22Rv1 (cell line): ENCODE measurements around the gene RAI1.
A peak's percentile ranks its signal among the peaks of the same experiment; 100 is the strongest.

ENCODE experiments used
- H3K27ac ChIP-seq: fragments of 450-650 bp; 2 replicates; pipeline ENCODE4 v1.5.1; 2017
- CTCF ChIP-seq: fragments of 450-650 bp; IDR thresholded peaks from 2 replicates; pipeline ENCODE4 v1.5.1; 2017; ENCODE audit warnings: mild to moderate bottlenecking
- ZFX ChIP-seq: fragments of 450-650 bp; IDR thresholded peaks from 2 replicates; pipeline ENCODE4 v1.6.1; 2017; ENCODE audit warnings: antibody characterized with exemption, borderline replicate concordance

RAI1 gene

DNA sequence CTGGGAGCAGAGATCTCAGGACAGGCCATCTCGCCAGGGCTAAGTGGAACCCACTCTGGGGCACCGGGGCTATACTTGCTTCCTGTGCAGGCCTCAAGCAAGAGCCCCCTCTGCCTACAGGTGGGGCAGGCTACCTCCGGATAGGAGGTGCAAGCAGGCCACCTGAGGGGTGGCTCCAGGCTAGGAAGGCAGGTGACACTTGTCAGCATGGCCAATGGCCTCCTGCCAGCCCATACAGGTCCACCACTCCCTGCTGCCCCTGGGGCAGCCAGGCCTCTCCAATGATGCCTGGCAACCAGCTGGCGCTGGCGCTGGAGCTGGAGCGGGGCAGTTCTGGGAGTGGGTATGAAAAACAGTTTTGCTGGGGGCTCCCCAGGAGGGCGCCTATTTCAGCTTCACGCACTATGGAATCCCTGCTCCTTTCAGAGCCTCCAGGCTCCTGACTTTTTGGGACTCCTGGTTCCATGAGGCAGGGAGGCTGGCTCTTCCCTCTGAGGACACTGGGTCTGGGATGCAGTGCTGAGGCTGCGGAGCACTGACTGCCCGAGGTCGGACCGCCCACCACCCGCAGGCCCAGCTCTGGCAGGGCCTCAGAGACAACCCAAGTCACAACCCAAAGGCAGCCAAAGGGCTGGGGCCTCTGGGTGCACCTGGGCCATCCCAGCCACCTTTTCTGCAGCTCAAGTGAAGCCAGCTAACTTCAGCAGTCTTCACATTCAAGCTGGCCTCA is 164.0 kb downstream of the RAI1 start:
- TF ChIP-seq ZFX: no peak
- no peak overlapping the region for H3K27ac ChIP-seq

DNA sequence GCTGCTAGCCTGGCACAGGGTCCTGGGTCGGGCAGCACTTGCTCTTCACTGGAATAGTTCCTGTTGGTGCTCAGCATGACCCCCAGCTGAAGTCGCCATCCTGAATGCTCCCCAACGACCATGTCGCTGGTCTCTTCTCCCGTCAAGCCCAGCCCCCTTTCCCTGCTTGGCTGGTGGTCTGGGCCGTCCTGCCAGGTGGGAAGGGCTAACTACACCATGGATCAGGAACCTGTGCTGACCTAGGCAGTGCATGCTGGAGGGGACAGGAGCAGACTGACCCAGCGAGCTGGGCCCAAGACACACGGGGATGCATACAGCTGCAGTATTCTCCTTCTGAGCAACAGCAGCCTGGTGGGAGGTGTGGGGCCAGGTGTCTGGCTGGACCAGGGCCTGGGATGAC is 164.7 kb downstream of the RAI1 start:
- no peak overlapping the region for H3K27ac ChIP-seq
- TF ChIP-seq ZFX (no peak), CTCF (no peak)

- TF ChIP-seq CTCF (no peak), ZFX (no peak)
- no peak overlapping the region; the same call in 1 of the 2 replicates for H3K27ac ChIP-seq
These were observed 165.4 kb downstream of the RAI1 start for GRCh38 chr17:17846645-17847044.

DNA sequence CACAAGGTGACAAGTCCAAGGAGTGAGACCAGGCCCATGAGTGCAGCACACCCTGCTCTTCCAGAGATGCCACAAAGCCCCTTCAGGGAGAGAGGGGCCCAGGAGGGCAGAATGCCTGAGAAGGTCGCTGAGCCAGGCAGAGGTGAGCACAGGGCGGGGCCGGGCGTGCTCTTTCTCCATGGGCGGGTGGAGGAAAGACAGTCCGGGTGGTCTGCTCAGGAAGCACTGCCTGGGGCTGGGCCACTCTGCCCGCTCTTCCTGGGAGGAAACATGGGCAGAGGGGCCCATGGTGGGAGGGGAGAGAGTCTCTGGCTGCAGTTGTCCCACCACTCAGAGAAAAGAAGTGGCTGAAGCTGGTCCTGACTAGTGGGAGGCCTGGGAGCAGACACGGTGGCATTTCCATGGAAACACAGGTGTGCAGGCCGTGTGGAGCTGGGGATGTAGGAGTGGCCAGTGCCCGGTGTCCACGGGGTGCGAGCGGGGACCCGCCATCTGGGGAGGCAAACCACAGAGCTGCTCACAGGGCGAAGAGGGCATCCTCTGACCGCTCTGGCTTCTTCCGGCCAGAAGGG is 165.9 kb downstream of the RAI1 start:
- no peak overlapping the region for H3K27ac ChIP-seq
- TF ChIP-seq ZFX (no peak), CTCF (no peak)

GRCh38 chr17:17847726-17848125 is 166.5 kb downstream of the RAI1 start:
- no peak for TF ChIP-seq CTCF
- no peak for TF ChIP-seq ZFX
- no peak overlapping the region for H3K27ac ChIP-seq

DNA sequence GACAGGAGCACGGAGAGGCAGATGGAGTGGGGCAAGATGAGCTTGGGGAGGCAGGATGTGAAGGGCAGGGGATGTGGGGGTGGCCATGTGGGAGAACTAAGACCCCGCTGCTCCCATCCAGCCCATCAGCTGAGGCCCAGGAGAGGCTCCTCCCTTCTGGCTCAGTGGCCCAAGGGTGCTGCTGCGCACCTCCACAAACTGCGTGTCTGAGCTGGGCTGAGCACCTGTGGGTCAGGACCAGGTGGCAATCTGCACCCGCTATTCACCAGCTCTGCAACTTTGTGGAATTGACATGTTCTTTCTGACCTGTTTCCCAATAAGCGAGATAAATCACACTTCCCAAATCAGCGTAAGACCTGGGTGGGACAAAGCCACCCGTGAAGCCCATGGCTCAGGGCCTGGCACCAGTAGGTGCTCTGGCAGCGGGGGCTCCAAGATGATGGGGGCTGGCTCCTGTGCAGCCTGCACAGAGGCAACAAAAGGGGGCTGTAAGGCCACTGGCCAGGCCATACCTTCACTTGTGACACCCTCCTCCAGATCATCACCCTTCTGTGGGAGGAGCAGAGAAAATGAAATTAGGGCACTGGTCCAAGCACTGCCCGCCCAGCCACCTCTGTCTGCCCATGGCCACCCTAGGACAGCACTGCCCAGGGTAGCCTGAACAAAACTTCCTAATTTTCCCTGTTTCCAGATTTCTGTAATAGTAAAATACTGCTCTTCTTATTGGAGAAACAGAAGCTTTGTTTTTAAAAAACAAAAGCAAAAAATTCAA is 167.2 kb downstream of the RAI1 start:
- H3K27ac ChIP-seq: peak overlapping the region; percentile 34; the same call in 1 of the 2 replicates
- TF ChIP-seq ZFX: no peak

GRCh38 chr17:17849147-17849820 is 168.0 kb downstream of the RAI1 start:
- TF ChIP-seq ZFX (no peak), CTCF (no peak)
- peak overlapping the region; percentile 34 for H3K27ac ChIP-seq
